Liver (tissue), 9 donors: ENCODE data around the gene PILRB. TPM values are rescaled to one million over a fixed set of nuclear protein-coding genes. Genes with fewer than 3 reads are reported as not detected.
A peak's percentile ranks its signal among the peaks of the same experiment; 100 is the strongest.
"Not testable (repeated sequence)": the region's sequence is repeated elsewhere in the genome, so short reads cannot be mapped to it uniquely, and the experiment has no call there.

Experiments
- DNase-seq: peaks from one replicate; pipeline ENCODE4 v3.0.0-alpha.2; 2017; ENCODE audit warnings: low spot score
- H3K27ac ChIP-seq, 2 donors: one replicate each; pipeline ENCODE4 v1.7.0; 2013; ENCODE audit warnings: inconsistent platforms in 2 of 2, low read length in 2 of 2, control low read depth in 1 of 2, low read depth in 1 of 2, mild to moderate bottlenecking in 1 of 2
- H3K27me3 ChIP-seq, 4 donors: one replicate each; pipeline versions ENCODE4 v1.6.1 to v1.7.0; 2013; ENCODE audit warnings: low read length in 3 of 4, inconsistent platforms in 1 of 4, mild to moderate bottlenecking in 1 of 4, moderate library complexity in 1 of 4; ENCODE audit not compliant: control insufficient read depth in 4 of 4, insufficient read depth in 4 of 4
- H3K36me3 ChIP-seq, 4 donors: one replicate each; pipeline versions ENCODE4 v1.6.1 to v1.7.0; 2013; ENCODE audit warnings: low read length in 3 of 4, mild to moderate bottlenecking in 3 of 4, low read depth in 1 of 4, moderate library complexity in 1 of 4; ENCODE audit not compliant: control insufficient read depth in 4 of 4, insufficient read depth in 3 of 4
- H3K4me1 ChIP-seq, 4 donors: one replicate each; pipeline versions ENCODE4 v1.6.1 to v1.7.0; 2013; ENCODE audit warnings: low read length in 3 of 4, mild to moderate bottlenecking in 3 of 4, moderate library complexity in 1 of 4; ENCODE audit not compliant: control insufficient read depth in 4 of 4, insufficient read depth in 4 of 4
- H3K4me3 ChIP-seq, 3 donors: one replicate each; pipeline versions ENCODE4 v1.6.1 to v1.7.0; 2013; ENCODE audit warnings: low read length in 3 of 3, control low read depth in 1 of 3, low read depth in 1 of 3, mild to moderate bottlenecking in 1 of 3
- H3K9ac ChIP-seq, 2 donors: one replicate each; pipeline ENCODE4 v1.7.0; 2013; ENCODE audit warnings: low read length in 2 of 2, mild to moderate bottlenecking in 2 of 2, moderate library complexity in 2 of 2, control low read depth in 1 of 2, low read depth in 1 of 2
- H3K9me3 ChIP-seq, 4 donors: one replicate each; pipeline versions ENCODE4 v1.6.1 to v1.7.0; 2013; ENCODE audit warnings: low read length in 3 of 4; ENCODE audit not compliant: control insufficient read depth in 4 of 4
- FOXA2 ChIP-seq: IDR thresholded peaks from 2 replicates; pipeline ENCODE4 v1.6.1; 2016; ENCODE audit warnings: antibody characterized with exemption
- GABPA ChIP-seq, 2 donors: IDR thresholded peaks in 1 of 2; conservative IDR thresholded peaks in 1 of 2; 2 replicates each; pipeline ENCODE4 v1.6.1; 2016; ENCODE audit warnings: antibody characterized with exemption in 2 of 2, mild to moderate bottlenecking in 1 of 2, moderate library complexity in 1 of 2
- HNF4A ChIP-seq, 2 donors: conservative IDR thresholded peaks; 2 replicates each; pipeline ENCODE4 v1.6.1; 2016; ENCODE audit warnings: antibody characterized with exemption in 2 of 2, mild to moderate bottlenecking in 2 of 2
- JUND ChIP-seq, 2 donors: IDR thresholded peaks; 2 replicates each; pipeline ENCODE4 v1.6.1; 2016; ENCODE audit warnings: antibody characterized with exemption in 2 of 2
- NR2F2 ChIP-seq: IDR thresholded peaks from 2 replicates; pipeline ENCODE4 v1.6.1; 2016; ENCODE audit warnings: antibody characterized with exemption
- RAD21 ChIP-seq, 2 donors: IDR thresholded peaks; 2 replicates each; pipeline ENCODE4 v1.6.1; 2016; ENCODE audit warnings: antibody characterized with exemption in 2 of 2, mild to moderate bottlenecking in 2 of 2
- SP1 ChIP-seq: IDR thresholded peaks from 2 replicates; pipeline ENCODE4 v1.6.1; 2018; ENCODE audit warnings: antibody characterized with exemption, mild to moderate bottlenecking
- YY1 ChIP-seq: IDR thresholded peaks from 2 replicates; pipeline ENCODE4 v1.6.1; 2016; ENCODE audit warnings: antibody characterized with exemption, mild to moderate bottlenecking
- WGBS: extraction: QIAGEN DNeasy Blood & Tissue Kit; methylation state at CpG from one replicate; pipeline ENCODE4 v1.1.7; 2013; 5-methylcytosine and 5-hydroxymethylcytosine counted together
- polyA plus RNA-seq, 2 donors: library from polyadenylated mRNA; stranded (reverse) in 1 of 2; unstranded in 1 of 2; fragments of 200-250 nt in 1 of 2; fragments of >200 nt in 1 of 2; fragmentation: Nextera tagmentation in 1 of 2; extraction: Ambion mirVana in 1 of 2; gene quantifications; one replicate each; pipeline versions ENCODE4 v1.2.1 to v1.2.3, GENCODE V29; 2013 to 2015
- total RNA-seq, 2 donors: library from RNA; depleted of rRNA; stranded (reverse); fragments of >200 nt; gene quantifications; one replicate each; pipeline ENCODE4 v1.2.3, GENCODE V29; 2014
- TF ChIP-seq, protein P1 (sequence below): IDR thresholded peaks from 2 replicates; pipeline ENCODE4 v1.6.1; 2016; ENCODE audit warnings: antibody characterized with exemption, mild to moderate bottlenecking
- TF ChIP-seq, protein P2 (sequence below): IDR thresholded peaks from 2 replicates; pipeline ENCODE4 v1.6.1; 2016; ENCODE audit warnings: antibody characterized with exemption
- TF ChIP-seq, protein P3 (sequence below): fragments of 150-350 bp; IDR thresholded peaks from 2 replicates; pipeline ENCODE4 v1.5.1; 2017; ENCODE audit warnings: improper control_type of control experiment, low read depth, low read length; ENCODE audit not compliant: missing input control
- TF ChIP-seq, protein P4 (sequence below): IDR thresholded peaks from 2 replicates; pipeline ENCODE4 v1.6.1; 2016; ENCODE audit warnings: antibody characterized with exemption
- donor health status: healthy.
- donor health status: healthy.
- donor health status: healthy.
- donor health status: healthy.
- donor health status: healthy.

Gene PILRB
- total and polyA plus RNA-seq, 4 donors = 6.0 to 50.8 (median 14.3) TPM

DNA sequence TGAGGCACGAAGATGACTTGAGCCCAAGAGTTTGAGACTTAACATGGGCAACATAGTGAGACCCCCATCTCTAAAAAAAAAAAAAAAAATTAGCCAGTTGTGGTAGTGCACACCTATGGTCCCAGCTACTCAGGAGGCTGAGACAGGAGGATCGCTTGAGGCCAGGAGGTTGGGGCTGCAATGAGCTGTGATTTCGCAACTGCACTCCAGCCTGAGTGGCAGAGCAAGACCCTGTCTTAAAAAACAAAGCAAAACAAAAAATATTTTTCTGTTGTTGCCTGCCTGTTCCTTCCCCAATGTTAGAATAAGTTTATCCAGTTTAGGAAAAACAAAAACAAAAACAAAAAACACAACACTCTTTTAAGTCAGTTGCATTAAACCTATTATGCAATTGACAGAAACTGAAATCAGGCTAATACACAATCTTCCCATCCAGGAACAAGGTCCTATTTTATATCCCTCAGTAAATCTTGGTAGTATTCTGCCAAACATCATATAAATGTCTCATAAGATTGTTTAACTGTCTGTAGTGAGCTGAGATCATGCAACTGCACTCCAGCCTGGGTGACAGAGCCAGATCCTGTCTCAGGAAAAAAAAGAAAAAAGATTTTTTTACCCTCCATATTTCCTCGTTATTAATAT, 20.3 kb downstream of the PILRB start:
- H3K27ac ChIP-seq = no peak overlapping the region
- H3K4me3 ChIP-seq = no peak overlapping the region
- no peaks in the 10 kb centered on the region for H3K9me3 ChIP-seq
- no peak for DNase-seq
- no peak overlapping the region for H3K9ac ChIP-seq
- TF ChIP-seq JUND (IDR thresholded peaks at IDR 0.05) (no peak), RAD21 (IDR thresholded peaks at IDR 0.05) (no peak), FOXA2 (no peak), NR2F2 (no peak), GABPA (IDR thresholded peaks at IDR 0.05 in 1 of 2, conservative IDR thresholded peaks at IDR 0.05 in 1 of 2) (no peak), SP1 (no peak)
- TF ChIP-seq, protein P1, sequence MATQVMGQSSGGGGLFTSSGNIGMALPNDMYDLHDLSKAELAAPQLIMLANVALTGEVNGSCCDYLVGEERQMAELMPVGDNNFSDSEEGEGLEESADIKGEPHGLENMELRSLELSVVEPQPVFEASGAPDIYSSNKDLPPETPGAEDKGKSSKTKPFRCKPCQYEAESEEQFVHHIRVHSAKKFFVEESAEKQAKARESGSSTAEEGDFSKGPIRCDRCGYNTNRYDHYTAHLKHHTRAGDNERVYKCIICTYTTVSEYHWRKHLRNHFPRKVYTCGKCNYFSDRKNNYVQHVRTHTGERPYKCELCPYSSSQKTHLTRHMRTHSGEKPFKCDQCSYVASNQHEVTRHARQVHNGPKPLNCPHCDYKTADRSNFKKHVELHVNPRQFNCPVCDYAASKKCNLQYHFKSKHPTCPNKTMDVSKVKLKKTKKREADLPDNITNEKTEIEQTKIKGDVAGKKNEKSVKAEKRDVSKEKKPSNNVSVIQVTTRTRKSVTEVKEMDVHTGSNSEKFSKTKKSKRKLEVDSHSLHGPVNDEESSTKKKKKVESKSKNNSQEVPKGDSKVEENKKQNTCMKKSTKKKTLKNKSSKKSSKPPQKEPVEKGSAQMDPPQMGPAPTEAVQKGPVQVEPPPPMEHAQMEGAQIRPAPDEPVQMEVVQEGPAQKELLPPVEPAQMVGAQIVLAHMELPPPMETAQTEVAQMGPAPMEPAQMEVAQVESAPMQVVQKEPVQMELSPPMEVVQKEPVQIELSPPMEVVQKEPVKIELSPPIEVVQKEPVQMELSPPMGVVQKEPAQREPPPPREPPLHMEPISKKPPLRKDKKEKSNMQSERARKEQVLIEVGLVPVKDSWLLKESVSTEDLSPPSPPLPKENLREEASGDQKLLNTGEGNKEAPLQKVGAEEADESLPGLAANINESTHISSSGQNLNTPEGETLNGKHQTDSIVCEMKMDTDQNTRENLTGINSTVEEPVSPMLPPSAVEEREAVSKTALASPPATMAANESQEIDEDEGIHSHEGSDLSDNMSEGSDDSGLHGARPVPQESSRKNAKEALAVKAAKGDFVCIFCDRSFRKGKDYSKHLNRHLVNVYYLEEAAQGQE = no peak
- TF ChIP-seq, protein P2, sequence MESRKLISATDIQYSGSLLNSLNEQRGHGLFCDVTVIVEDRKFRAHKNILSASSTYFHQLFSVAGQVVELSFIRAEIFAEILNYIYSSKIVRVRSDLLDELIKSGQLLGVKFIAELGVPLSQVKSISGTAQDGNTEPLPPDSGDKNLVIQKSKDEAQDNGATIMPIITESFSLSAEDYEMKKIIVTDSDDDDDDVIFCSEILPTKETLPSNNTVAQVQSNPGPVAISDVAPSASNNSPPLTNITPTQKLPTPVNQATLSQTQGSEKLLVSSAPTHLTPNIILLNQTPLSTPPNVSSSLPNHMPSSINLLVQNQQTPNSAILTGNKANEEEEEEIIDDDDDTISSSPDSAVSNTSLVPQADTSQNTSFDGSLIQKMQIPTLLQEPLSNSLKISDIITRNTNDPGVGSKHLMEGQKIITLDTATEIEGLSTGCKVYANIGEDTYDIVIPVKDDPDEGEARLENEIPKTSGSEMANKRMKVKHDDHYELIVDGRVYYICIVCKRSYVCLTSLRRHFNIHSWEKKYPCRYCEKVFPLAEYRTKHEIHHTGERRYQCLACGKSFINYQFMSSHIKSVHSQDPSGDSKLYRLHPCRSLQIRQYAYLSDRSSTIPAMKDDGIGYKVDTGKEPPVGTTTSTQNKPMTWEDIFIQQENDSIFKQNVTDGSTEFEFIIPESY = no peak
- TF ChIP-seq, protein P3, sequence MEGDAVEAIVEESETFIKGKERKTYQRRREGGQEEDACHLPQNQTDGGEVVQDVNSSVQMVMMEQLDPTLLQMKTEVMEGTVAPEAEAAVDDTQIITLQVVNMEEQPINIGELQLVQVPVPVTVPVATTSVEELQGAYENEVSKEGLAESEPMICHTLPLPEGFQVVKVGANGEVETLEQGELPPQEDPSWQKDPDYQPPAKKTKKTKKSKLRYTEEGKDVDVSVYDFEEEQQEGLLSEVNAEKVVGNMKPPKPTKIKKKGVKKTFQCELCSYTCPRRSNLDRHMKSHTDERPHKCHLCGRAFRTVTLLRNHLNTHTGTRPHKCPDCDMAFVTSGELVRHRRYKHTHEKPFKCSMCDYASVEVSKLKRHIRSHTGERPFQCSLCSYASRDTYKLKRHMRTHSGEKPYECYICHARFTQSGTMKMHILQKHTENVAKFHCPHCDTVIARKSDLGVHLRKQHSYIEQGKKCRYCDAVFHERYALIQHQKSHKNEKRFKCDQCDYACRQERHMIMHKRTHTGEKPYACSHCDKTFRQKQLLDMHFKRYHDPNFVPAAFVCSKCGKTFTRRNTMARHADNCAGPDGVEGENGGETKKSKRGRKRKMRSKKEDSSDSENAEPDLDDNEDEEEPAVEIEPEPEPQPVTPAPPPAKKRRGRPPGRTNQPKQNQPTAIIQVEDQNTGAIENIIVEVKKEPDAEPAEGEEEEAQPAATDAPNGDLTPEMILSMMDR = no peak
- H3K4me1 ChIP-seq = no peaks in the 10 kb centered on the region
- 94% methylated on average over 4 of the region's 4 CpGs for WGBS
- no peaks in the 10 kb centered on the region for H3K36me3 ChIP-seq
- H3K27me3 ChIP-seq = no peaks in the 10 kb centered on the region

DNA sequence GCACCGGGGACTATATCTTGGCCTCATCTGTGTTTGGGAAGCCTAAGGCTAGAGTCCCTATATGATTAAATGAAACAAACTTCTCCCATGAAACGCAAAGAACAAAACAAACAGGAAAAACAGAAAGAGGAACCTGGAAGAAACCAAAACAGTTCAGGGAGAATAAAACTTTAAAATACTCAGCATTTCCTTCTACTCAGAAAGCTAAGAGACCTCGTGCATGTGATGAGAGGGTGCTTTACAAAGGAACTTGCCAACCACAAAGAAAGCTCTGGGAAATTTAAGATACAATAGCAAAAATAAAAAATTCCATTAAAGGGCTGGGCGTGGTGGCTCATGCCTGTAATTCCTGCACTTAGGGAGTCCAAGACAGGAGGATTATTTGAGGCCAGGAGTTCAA, 22.3 kb downstream of the PILRB start:
- Histone ChIP-seq H3K4me3 (no peak overlapping the region), H3K36me3 (no peaks in the 10 kb centered on the region), H3K27ac (peak overlapping the region in 1 of 2 donors; percentile 3), H3K4me1 (no peaks in the 10 kb centered on the region), H3K9ac (no peak overlapping the region), H3K9me3 (no peaks in the 10 kb centered on the region), H3K27me3 (no peaks in the 10 kb centered on the region)
- 79% methylated on average over 4 of the region's 4 CpGs for WGBS
- DNase-seq = no peak
- TF ChIP-seq, protein P4, sequence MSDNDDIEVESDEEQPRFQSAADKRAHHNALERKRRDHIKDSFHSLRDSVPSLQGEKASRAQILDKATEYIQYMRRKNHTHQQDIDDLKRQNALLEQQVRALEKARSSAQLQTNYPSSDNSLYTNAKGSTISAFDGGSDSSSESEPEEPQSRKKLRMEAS = no peak
- TF ChIP-seq YY1 (no peak), GABPA (IDR thresholded peaks at IDR 0.05 in 1 of 2, conservative IDR thresholded peaks at IDR 0.05 in 1 of 2) (no peak), SP1 (no peak), HNF4A (conservative IDR thresholded peaks at IDR 0.05) (no peak), FOXA2 (no peak)
- TF ChIP-seq, protein P3 = no peak

DNA sequence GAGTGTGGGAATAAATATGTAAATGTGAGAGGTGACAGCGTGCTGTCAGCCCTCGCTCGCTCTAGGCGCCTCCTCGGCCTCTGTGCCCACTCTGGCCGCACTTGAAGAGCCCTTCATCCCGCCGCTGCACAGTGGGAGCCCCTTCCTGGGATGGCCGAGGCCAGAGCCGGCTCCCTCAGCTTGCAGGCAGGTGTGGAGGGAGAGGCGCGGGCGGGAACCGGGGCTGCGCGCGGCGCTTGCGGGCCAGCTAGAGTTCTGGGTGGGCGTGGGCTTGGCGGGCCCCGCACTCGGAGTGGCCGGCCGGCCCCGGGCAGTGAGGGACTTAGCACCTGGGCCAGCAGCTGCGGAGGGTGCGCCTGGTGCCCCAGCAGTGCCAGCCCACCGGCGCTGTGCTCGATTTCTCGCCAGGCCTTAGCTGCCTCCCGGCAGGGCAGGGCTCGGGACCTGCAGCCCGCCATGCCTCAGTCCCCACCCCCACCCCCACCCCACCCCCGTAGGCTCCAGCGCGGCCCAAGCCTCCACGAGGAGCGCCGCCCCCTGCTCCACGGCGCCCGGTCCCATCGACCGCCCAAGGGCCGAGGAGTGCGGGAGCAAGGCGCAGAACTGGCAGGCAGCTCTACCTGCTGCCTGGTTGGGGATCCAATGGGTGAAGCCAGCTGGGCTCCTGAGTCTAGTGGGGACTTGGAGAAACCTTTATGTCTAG, 23.8 kb downstream of the PILRB start:
- not testable (repeated sequence) for H3K9ac ChIP-seq, H3K4me1 ChIP-seq, H3K36me3 ChIP-seq, DNase-seq, H3K27me3 ChIP-seq, H3K4me3 ChIP-seq, H3K9me3 ChIP-seq, H3K27ac ChIP-seq
- 79% methylated on average over 49 of the region's 49 CpGs for WGBS
